Neural cell (in vitro differentiated cells): ENCODE data around the gene DHTKD1. TPM values are rescaled to one million over a fixed set of nuclear protein-coding genes. Genes with fewer than 3 reads are reported as not detected.

Source experiments
- H2AFZ ChIP-seq: fragments of 200-600, 300-800 bp; sonication (generic), shearing (Covaris generic); 2 replicates; pipeline ENCODE4 v1.6.0; 2014; ENCODE audit warnings: low read depth, mild to moderate bottlenecking, antibody characterized with exemption, low read length, moderate library complexity
- H3F3A ChIP-seq: fragments of 200-600 bp; shearing (Covaris generic); 2 replicates; pipeline ENCODE4 v1.6.1; 2016; ENCODE audit warnings: mild to moderate bottlenecking, moderate library complexity, mixed read lengths, antibody characterized with exemption, low read length; ENCODE audit not compliant: insufficient read depth, poor library complexity, severe bottlenecking
- H3K27ac ChIP-seq: fragments of 200-600, 300-800 bp; sonication (generic), shearing (Covaris generic); 2 replicates; pipeline ENCODE4 v1.5.1; 2014; ENCODE audit warnings: mild to moderate bottlenecking, low read length, moderate library complexity
- H3K27me3 ChIP-seq: fragments of 300-800, 200-600 bp; sonication (generic), shearing (Covaris generic); 2 replicates; pipeline ENCODE4 v1.6.0; 2014; ENCODE audit warnings: mild to moderate bottlenecking, low read depth, low read length, moderate library complexity; ENCODE audit not compliant: insufficient read depth
- H3K36me3 ChIP-seq: fragments of 300-800, 200-600 bp; sonication (generic), shearing (Covaris generic); 2 replicates; pipeline ENCODE4 v1.5.1; 2014; ENCODE audit warnings: mild to moderate bottlenecking, antibody characterized with exemption, low read length, moderate library complexity; ENCODE audit not compliant: insufficient read depth
- H3K4me2 ChIP-seq: fragments of 300-800, 200-600 bp; sonication (generic), shearing (Covaris generic); 2 replicates; pipeline ENCODE4 v1.6.0; 2014; ENCODE audit warnings: mild to moderate bottlenecking, low read length
- H3K4me3 ChIP-seq: fragments of 300-800, 200-600 bp; sonication (generic), shearing (Covaris generic); 2 replicates; pipeline ENCODE4 v1.5.1; 2014; ENCODE audit warnings: mild to moderate bottlenecking, low read length, moderate library complexity
- H3K79me2 ChIP-seq: fragments of 200-600 bp; shearing (Covaris generic); replicated peaks from 2 replicates; pipeline ENCODE4 v1.6.0; 2014; ENCODE audit warnings: mild to moderate bottlenecking, low read length, moderate library complexity; ENCODE audit not compliant: insufficient read depth
- H3K9ac ChIP-seq: fragments of 300-800, 200-600 bp; sonication (generic), shearing (Covaris generic); 2 replicates; pipeline ENCODE4 v1.6.1; 2016; ENCODE audit warnings: mild to moderate bottlenecking, low read length, mixed read lengths
- H3K9me2 ChIP-seq: fragments of 200-600 bp; shearing (Covaris generic); 2 replicates; pipeline ENCODE4 v1.6.1; 2016; ENCODE audit warnings: mild to moderate bottlenecking, low read length, mixed read lengths; ENCODE audit not compliant: insufficient read depth
- H3K9me3 ChIP-seq: fragments of 200-600, 300-800 bp; sonication (generic), shearing (Covaris generic); 2 replicates; pipeline ENCODE4 v1.6.1; 2016; ENCODE audit warnings: mild to moderate bottlenecking, mixed run types, low read length, moderate library complexity, mixed read lengths
- H4K20me1 ChIP-seq: fragments of 200-600 bp; shearing (Covaris generic); 2 replicates; pipeline ENCODE4 v1.6.1; 2016; ENCODE audit warnings: mild to moderate bottlenecking, mixed run types; ENCODE audit not compliant: insufficient read depth
- CTCF ChIP-seq: fragments of 450-650 bp; IDR thresholded peaks from 2 replicates; pipeline ENCODE4 v1.5.1; 2014; ENCODE audit warnings: antibody characterized with exemption, mild to moderate bottlenecking, moderate library complexity; ENCODE audit not compliant: poor library complexity, severe bottlenecking
- EP300 ChIP-seq: fragments of 450-650 bp; conservative IDR thresholded peaks from 2 replicates; pipeline ENCODE4 v1.6.1; 2014; ENCODE audit warnings: antibody characterized with exemption, mild to moderate bottlenecking, moderate library complexity; ENCODE audit not compliant: poor library complexity, severe bottlenecking
- EZH2 ChIP-seq: fragments of 200-600, 300-800 bp; shearing (Covaris generic), sonication (generic); IDR thresholded peaks from 2 replicates; pipeline ENCODE4 v1.6.1; 2014; ENCODE audit warnings: antibody characterized with exemption, low read length, borderline replicate concordance, mild to moderate bottlenecking; ENCODE audit not compliant: insufficient read depth, poor library complexity, severe bottlenecking
- MXI1 ChIP-seq: fragments of 450-650 bp; conservative IDR thresholded peaks from 2 replicates; pipeline ENCODE4 v1.6.1; 2014; ENCODE audit warnings: antibody characterized with exemption, mild to moderate bottlenecking; ENCODE audit not compliant: poor library complexity, severe bottlenecking
- POLR2AphosphoS5 ChIP-seq: IDR thresholded peaks from 2 replicates; pipeline ENCODE4 v1.6.1; 2012
- RAD21 ChIP-seq: fragments of 450-650 bp; conservative IDR thresholded peaks from 2 replicates; pipeline ENCODE4 v1.6.1; 2014; ENCODE audit warnings: antibody characterized with exemption, mild to moderate bottlenecking, moderate library complexity
- SMC3 ChIP-seq: fragments of 450-650 bp; conservative IDR thresholded peaks from 2 replicates; pipeline ENCODE4 v1.6.1; 2014; ENCODE audit warnings: antibody characterized with exemption, mild to moderate bottlenecking, moderate library complexity; ENCODE audit not compliant: poor library complexity
- TAF1 ChIP-seq: IDR thresholded peaks from 2 replicates; pipeline ENCODE4 v1.6.1; 2012; ENCODE audit warnings: low read depth
- polyA plus RNA-seq: library from polyadenylated mRNA; depleted of rRNA; stranded (reverse); fragments of >200 nt; gene quantifications from 2 replicates; pipeline ENCODE4 v1.2.3, GENCODE V29; 2014
- TF ChIP-seq, protein P1 (sequence below): IDR thresholded peaks from 2 replicates; pipeline ENCODE4 v1.6.1; 2012; ENCODE audit warnings: borderline replicate concordance

DHTKD1 gene
- polyA plus RNA-seq, 1 donor from 2014 or later: 24.0 TPM

DNA sequence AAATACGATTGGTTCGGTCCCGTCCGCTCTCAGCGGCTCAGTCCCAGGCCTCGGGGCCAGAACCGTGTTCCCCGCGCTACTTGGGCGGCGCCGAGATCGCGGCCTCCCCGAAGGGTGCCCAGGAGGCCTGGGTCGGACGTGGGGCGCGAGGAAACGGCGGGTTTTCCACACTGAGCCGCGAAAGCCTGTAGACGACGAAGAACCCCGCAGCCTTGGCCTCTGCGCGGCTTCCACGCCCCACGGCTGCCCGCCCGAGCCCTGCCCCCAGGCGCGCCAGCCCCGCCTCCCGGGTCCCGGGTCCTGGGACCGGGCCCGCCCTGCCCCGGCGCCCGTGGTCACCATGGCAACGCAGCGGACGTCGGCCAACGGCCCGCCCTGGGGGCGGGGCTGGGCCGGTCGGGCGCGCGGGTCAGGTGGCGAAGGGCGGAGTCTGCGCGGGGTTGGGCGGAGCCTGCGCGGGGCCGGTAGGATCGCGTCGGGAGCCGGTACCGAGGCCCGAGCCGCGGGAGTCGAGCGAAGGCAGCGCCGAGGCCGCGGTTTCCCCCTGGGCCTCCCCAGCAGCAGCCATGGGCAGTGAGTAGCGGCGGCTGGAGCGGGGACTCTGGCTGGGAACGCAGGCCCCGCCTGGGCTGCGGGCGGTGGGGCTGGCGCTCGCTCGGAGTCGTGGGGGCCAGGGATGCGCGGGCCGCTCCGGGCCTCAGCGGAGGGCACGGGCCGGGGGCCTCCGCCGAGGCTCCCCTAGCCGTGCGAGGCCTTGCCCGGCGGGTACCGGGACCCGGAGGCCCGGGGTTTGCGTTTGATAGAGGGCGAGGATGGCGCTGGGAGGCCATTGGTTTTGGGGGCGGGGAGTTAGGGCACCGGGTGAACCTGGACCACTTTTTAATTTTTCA is 60.7 kb downstream of the DHTKD1 start, which contains the start of gene SEC61A2:
SEC61A2 (plus strand) TSS at position 456 of the 890 bp plus-strand sequence; CDS start at position 567, 111 bp downstream.
- H3K36me3 ChIP-seq: no peaks in the 10 kb centered on the region

GRCh38 chr10:12130237-12130872 is 61.6 kb downstream of the DHTKD1 start:
- peak overlapping the region; percentile 80 for H3K9ac ChIP-seq

More for the DNA sequence above, 60.7 kb downstream of the DHTKD1 start, which contains the start of gene SEC61A2:
- no peaks in the 10 kb centered on the region for H3F3A ChIP-seq
- peak within 1 kb of the TSS; percentile 69 for H2AFZ ChIP-seq
- H3K9ac ChIP-seq: peak within 1 kb of the TSS; percentile 80
- TF ChIP-seq RAD21 (no peak), EP300 (no peak), POLR2AphosphoS5 (peak; percentile 88), MXI1 (peak; percentile 71), SMC3 (peak; percentile 26), CTCF (no peak), TAF1 (no peak), EZH2 (no peak)
- TF ChIP-seq, protein P1, sequence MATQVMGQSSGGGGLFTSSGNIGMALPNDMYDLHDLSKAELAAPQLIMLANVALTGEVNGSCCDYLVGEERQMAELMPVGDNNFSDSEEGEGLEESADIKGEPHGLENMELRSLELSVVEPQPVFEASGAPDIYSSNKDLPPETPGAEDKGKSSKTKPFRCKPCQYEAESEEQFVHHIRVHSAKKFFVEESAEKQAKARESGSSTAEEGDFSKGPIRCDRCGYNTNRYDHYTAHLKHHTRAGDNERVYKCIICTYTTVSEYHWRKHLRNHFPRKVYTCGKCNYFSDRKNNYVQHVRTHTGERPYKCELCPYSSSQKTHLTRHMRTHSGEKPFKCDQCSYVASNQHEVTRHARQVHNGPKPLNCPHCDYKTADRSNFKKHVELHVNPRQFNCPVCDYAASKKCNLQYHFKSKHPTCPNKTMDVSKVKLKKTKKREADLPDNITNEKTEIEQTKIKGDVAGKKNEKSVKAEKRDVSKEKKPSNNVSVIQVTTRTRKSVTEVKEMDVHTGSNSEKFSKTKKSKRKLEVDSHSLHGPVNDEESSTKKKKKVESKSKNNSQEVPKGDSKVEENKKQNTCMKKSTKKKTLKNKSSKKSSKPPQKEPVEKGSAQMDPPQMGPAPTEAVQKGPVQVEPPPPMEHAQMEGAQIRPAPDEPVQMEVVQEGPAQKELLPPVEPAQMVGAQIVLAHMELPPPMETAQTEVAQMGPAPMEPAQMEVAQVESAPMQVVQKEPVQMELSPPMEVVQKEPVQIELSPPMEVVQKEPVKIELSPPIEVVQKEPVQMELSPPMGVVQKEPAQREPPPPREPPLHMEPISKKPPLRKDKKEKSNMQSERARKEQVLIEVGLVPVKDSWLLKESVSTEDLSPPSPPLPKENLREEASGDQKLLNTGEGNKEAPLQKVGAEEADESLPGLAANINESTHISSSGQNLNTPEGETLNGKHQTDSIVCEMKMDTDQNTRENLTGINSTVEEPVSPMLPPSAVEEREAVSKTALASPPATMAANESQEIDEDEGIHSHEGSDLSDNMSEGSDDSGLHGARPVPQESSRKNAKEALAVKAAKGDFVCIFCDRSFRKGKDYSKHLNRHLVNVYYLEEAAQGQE: peak; percentile 7
- H4K20me1 ChIP-seq: no peaks in the 10 kb centered on the region
- H3K27me3 ChIP-seq: no peaks in the 10 kb centered on the region
- no peaks in the 10 kb centered on the region for H3K9me2 ChIP-seq
- no peaks in the 10 kb centered on the region for H3K9me3 ChIP-seq
- H3K79me2 ChIP-seq: peaks cover 16% of the 10 kb centered on the region
- peak within 1 kb of the TSS; percentile 81 for H3K4me3 ChIP-seq
- H3K4me2 ChIP-seq: peak within 1 kb of the TSS; percentile 69
- peak within 1 kb of the TSS; percentile 77 for H3K27ac ChIP-seq

More at GRCh38 chr10:12130237-12130872, 61.6 kb downstream of the DHTKD1 start:
- no peaks in the 10 kb centered on the region for H3K9me2 ChIP-seq
- peak overlapping the region; percentile 65 for H3K27ac ChIP-seq
- H3F3A ChIP-seq: no peaks in the 10 kb centered on the region
- peak overlapping the region; percentile 59 for H2AFZ ChIP-seq
- no peaks in the 10 kb centered on the region for H4K20me1 ChIP-seq
- no peaks in the 10 kb centered on the region for H3K27me3 ChIP-seq
- H3K9me3 ChIP-seq: no peaks in the 10 kb centered on the region
- peak overlapping the region; percentile 69 for H3K4me2 ChIP-seq
- TF ChIP-seq CTCF (peak; percentile 62), RAD21 (no peak), POLR2AphosphoS5 (no peak), EZH2 (no peak), TAF1 (no peak), MXI1 (no peak)
- H3K36me3 ChIP-seq: no peaks in the 10 kb centered on the region
- peaks cover 16% of the 10 kb centered on the region for H3K79me2 ChIP-seq
- peak overlapping the region; percentile 81 for H3K4me3 ChIP-seq
